ENCODE results near the gene B3GAT3.

- no peak for TF ChIP-seq CTCF (conservative IDR thresholded peaks at IDR 0.05; ENCODE audit: low read depth, low read length)
- no peak for TF ChIP-seq EZH2 (IDR thresholded peaks at IDR 0.05; ENCODE audit: low read length, unreplicated experiment)
These were observed 23.8 kb upstream of the B3GAT3 start for GRCh38 chr11:62645671-62645945.

Data from PC-3 (cell line).